ENCODE data around the gene CYTH2.

Gene CYTH2

DNA sequence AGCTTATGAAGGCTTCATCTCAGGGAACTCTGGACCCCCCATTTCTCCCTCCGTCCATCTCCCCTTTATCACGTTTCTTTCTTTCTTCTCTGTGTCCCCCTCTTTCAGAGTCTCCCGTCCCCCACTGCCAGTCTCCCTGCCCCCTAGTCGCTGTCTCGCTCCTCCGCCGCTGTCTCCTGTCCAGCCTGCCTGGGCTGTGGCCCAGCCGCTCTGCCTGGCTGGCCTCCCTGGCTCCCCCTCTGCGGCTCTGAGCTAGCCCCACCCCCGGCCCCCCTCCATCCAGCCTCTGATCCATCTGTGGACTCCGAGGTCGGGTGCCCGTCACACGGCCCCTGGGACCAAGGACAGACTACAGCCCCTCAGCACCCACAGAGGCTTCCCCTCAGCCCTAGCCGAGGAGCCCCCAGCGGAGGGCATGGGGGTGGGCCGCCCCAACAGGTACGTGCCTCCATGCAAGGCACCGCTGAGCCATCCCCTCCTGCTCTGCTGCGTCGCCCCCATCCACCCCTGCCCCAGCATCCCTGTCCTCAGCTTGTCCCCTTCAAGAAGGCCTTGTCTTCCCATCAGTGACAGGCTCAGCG lies 14.9 kb upstream of the CYTH2 start:
- DNase-seq (ENCODE audit: low read depth in 2 of 2), result no peak

DNA sequence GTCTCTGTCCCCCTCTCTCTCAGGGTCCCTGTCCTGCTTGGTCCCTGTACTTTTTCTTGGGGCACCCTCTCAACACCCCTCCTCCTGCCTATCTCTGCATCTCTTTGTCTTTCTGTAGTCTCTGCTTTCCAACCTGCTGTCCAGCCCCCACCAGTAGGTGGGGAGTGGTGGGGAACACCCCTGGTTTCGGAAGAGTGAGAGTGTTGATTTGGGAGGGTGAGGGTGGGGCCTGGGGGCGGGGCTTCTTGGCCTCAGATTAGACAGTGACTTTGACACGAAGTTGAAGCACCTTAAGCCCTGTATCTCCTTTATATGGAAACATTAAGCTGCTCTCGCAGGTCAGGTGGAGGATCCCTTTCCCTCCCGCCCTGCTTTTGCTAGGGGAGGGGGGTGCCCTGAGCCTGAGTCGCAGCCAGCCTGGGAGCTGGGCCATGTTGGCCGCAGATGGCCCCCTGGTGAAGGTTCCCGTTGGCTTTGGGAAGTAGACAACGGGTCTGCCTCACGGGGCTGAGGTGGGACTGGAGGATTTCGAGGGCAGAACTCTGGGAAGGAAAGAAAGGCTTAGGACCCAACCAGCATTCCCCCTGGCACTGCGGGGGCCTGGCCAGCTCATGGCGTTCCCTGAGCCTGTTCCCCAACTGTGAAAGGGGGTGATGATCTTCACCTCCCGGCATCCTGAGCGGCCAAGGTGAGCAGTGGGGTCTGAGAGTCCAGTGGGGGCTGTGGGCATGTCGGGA lies 13.8 kb upstream of the CYTH2 start, which contains the start of gene KCNJ14:
KCNJ14 (plus strand) TSS at position 404 of the 737 bp plus-strand sequence. CDS start 6,151 bp downstream, outside the sequence.
- DNase-seq (ENCODE audit: low read depth in 2 of 2), result no peak

DNA sequence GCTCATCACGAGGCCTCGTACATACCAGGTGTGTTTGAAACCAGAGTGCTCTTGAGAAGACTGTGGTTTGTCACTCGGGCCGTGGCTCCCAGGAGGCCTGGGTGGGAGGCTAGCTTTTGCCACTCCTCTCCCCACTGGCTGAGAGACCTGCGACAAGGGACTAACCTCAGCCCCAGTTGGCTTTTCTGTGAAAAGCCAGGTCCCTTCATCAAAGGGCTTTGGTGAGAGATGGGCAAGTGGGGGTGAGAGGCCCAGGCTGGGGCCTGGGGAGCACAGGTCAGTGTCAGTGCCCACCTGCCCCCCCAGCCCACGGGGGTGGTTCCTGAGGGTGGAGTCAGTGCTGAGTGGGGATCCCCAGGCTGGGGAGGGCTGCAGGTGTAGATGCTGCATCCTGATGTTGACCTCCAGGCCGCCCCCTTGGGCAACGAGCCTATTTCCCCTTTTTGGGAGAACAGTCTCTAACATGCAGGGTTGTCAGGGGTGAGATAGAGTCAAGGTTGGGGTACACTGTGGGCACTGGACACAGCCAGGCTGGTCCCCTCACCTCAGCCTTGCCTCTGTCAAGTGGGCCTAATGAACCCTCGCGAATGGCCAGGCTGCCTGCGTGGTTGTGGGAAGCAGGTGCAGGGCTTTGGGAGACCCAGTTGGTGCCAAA lies 13.1 kb upstream of the CYTH2 start:
- no peak for DNase-seq (ENCODE audit: low read depth in 2 of 2)

DNA sequence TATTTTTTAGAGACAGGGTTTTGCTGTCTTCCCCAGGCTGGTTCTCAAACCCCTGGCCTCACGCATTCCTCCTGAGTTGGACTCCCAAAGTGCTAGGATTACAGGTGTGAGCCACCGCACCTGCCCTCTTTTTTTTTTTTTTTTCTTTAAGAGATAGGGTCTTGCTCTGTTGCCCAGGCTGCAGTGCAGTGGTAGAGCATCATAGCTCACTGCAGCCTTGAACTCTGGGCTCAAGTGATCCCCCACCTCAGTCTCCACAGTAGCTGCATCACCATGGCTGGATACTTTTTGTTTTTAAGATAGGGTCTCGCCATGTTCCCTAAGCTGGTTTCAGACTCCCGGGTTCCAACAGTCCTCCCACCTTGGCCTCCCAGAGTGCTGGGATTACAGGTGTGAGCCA lies 12.3 kb upstream of the CYTH2 start:
- DNase-seq (ENCODE audit: low read depth in 2 of 2), result no peak

DNA sequence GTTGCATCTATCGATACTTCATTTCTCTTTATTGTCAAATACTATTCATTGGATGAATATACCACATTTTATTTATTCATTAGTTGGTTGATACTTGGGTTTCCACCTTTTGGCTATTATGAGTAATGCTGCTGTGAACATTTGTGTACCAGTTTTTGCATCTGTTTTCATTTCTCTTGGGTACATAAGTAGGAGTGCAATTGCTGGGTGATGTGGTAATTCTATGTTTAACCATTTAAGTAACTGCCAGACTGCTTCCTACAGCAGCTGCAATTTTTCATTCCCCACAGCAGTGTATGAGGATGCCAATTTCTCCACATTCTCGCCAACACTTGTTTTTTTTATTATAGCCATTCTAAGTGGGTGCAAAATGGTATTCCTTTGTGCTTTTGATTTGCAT lies 11.2 kb upstream of the CYTH2 start:
- no peak for DNase-seq (ENCODE audit: low read depth in 2 of 2)

DNA sequence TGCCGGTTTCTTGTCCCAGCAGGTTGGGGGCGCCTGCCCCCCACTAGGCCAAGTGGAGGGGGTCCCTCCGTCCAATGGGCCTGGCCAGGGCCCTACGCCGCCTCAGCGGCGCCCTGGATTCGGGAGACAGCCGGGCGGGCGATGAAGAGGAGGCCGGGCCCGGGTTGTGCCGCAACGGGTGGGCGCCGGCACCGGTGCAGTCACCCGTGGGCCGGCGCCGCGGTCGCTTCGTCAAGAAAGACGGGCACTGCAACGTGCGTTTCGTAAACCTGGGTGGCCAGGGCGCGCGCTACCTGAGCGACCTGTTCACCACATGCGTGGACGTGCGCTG lies 7.6 kb upstream of the CYTH2 start:
- no peak for DNase-seq (ENCODE audit: low read depth in 2 of 2)

DNA sequence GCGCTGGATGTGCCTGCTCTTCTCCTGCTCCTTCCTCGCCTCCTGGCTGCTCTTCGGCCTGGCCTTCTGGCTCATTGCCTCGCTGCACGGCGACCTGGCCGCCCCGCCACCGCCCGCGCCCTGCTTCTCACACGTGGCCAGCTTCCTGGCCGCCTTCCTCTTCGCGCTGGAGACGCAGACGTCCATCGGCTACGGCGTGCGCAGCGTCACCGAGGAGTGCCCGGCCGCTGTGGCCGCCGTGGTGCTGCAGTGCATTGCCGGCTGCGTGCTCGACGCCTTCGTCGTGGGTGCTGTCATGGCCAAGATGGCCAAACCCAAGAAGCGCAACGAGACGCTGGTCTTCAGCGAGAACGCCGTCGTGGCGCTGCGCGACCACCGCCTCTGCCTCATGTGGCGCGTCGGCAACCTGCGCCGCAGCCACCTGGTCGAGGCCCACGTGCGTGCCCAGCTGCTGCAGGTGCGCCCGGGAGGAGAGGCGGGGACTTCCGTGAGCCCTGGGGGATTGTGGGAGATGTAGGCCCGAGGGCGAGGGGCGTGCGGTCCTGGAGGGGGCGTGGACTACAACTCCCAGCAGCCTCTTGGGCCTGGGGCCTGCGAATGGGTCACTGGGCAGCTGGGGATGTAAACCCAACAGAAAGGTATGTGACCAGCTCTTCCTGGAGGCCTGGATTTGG lies 7.0 kb upstream of the CYTH2 start:
- DNase-seq (ENCODE audit: low read depth in 2 of 2), result no peak

DNA sequence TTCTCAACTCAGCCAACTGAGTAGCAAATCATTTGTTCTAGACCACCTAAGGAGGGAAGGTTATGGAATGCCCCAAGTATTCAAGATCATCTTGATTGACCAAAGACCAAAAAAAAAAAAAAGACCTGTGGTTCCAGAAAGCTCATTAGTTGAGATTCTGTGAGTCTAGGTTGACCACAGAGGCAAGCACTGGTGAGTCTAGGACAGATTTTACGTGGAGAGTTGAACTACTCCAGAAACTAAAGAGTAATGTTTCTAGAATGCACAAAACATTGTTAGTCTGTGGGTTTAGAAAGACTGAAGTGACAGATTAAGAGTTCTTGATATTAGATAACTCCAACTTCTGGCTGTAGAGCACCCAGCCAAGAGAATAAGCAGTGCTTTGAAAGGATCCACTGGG lies 4.0 kb upstream of the CYTH2 start:
- DNase-seq (ENCODE audit: low read depth in 2 of 2), result no peak

DNA sequence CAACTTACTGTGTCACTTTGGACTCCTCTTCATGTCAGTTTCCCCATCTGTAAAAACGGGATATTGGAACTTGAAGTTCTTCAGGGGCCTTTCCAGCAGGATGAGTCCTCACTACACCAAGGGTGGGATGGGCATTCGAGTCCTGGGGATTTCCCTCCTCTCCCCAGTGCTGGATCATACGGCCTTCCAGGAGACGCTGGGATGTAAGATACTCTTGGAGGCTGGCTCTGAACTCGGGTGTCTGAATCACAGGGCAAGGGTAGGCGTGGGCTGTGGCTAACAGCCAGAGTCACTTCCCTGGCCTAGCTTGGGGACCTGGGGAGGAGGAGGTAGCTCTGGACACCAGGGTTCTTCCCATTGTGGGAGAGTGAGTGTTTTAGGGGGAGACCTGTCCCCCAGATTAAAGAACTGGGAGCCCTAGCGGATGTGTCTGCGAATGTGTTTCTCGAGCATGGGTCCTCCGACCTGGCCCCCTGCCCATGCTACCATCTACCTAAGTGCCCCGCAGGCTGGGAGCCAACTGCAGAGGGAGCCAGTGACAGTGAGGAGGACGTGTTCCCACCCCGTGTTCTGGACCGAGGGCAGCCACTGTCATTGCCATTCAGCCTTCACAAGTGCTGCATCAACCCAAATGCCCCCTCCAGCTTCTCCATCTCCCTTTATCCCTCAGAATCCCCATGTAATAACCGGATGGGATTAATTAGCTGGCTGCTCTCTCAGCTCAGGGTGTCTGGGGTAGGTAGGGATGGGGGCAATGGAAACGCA lies 2.4 kb upstream of the CYTH2 start:
- DNase-seq (ENCODE audit: low read depth in 2 of 2), result no peak

DNA sequence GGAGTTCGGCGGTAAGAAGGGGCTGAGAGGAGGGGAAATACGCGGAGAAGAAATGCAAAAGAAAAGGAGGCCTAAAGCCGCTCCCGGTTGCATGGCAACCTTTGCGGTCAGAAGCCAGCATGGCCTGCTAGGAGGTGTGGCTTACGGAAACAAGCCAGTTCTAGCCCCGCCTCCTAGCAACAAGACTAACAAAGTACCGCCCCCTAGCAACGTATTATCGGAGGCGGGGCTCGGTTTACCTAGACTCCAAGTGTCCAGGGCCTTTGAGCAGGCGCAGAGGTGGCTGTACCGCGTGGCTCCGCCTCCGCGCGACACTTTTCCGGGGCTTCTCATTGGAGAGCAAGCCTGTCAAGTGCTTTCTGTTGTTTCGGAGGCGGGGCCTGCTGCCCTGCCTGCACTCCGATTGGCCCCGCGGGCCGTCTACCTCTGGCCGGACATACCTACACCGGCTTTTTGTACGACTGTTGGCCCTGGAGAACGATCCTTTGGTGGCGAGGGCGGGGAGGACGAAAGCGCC lies 339 bp upstream of the CYTH2 start:
- DNase-seq (ENCODE audit: low read depth in 2 of 2), result peak; percentile 100

DNA sequence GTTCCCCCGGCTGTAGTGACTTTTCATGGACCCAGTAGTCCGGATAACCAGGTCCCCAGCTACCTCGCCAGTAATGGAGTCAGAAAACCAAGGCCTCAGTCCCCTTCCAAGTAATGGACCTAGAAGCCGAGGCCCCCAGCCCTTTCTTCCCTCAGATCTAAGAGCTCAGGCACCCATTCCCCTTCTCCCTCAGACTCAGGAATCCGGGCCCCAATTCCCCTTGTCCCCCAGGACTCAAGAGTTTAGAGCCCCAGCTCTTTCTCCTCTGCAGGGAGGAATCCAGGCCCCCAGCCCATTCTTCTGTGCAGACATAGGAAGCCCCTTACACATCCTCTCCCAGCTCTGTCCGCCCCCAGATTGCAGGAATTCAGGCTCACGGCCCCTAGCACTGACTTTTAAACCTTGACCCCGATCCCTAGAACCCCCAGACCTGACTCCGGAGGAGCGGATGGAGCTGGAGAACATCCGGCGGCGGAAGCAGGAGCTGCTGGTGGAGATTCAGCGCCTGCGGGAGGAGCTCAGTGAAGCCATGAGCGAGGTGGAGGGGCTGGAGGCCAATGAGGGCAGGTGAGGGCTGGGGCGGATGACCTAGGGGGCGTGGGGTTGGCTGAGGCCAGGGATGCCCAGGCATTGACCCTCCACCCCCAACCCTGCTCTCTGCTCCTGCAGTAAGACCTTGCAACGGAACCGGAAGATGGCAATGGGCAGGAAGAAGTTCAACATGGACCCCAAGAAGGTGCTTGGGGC lies 938 bp downstream of the CYTH2 start:
- DNase-seq (ENCODE audit: low read depth in 2 of 2), result no peak

DNA sequence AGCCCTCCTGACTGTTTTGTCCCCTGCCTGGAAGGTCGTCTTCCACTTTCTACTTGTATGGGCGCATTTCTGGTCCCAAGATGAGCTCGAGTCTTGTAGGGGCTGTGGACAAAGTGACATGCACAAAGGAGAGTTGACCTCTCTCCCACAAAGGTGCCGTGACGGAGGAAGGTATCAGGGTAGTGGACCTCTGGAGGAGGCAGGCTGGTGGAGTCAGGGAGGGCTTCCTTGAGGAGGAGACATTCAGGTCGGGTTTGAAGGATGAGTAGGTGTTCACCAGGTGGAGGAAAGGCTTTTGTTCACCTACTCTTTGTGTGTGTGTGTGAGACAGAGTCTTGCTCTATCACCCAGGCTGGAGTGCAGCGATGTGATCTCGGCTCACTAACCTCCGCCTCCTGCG lies 1.7 kb downstream of the CYTH2 start:
- DNase-seq (ENCODE audit: low read depth in 2 of 2), result no peak

DNA sequence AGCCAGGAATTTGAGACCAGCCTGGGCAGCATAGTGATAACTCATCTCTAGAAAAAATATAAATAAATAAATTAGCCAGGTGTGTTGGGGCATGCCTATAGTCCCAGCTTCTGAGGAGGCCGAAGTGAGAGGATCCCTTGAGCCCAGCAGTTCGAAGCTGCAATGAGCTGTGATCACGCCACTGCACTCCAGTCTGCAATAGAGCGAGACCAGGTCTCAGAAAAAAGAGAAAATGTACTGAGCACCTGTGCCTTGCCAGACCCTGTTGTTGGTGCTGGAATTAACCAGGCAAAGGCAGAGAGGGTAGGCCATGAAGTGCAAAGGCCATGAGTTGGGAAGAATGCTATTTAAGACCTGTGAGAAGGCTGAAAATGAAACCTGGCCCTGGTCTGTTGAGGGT lies 2.7 kb downstream of the CYTH2 start:
- DNase-seq (ENCODE audit: low read depth in 2 of 2), result no peak

DNA sequence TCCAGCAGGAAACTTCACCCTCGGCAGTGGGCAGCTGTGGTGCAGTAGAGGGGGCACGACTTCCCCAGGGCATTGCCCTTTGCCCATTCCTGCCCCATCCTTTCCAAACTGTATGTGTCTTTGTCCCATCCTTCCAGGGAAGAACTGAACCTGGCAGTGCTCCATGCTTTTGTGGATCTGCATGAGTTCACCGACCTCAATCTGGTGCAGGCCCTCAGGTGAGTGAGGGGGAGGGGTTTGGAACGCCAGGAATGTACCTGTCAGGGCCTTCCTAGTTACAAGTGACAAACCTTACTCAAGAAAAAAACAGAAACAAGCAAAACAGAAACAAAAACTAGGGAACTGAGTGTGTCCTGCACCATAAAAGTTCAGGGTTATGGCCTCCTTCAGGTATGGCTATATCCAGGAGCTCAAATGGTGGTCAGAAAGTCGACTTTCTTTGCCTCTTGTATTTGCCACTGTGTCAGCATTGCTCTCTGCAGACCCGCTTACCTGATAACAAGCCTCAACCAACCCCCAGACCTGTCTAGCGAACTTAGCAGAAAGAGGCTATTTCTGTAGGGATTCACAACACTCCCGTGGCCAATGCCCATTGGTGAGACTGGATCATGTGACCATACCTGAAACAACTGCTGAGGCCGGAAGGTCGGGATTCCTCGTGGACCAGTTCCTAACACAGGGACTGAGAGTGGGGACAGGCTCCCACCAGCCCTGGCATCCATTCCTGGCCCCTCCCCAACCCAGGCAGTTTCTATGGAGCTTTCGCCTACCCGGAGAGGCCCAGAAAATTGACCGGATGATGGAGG lies 4.2 kb downstream of the CYTH2 start:
- no peak for DNase-seq (ENCODE audit: low read depth in 2 of 2)

DNA sequence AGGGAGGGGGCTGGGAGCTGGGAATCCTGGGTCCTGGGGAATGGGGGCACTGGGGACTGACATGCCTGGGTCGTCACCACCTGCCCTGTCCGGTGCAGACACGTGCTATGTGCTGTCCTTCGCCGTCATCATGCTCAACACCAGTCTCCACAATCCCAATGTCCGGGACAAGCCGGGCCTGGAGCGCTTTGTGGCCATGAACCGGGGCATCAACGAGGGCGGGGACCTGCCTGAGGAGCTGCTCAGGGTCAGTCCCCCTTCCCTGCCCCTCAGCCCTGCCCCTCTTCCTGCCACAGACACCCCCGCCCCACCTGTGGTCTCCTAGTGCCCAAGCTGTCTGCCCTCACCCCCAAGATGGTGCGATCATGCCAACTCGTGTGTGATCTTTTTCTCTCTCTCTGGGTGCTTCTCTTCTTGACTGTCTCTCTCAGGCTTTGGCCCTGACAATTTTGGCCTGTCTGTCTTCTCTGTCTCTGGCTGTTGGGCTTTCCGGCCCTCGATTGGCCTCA lies 5.0 kb downstream of the CYTH2 start:
- no peak for DNase-seq (ENCODE audit: low read depth in 2 of 2)

DNA sequence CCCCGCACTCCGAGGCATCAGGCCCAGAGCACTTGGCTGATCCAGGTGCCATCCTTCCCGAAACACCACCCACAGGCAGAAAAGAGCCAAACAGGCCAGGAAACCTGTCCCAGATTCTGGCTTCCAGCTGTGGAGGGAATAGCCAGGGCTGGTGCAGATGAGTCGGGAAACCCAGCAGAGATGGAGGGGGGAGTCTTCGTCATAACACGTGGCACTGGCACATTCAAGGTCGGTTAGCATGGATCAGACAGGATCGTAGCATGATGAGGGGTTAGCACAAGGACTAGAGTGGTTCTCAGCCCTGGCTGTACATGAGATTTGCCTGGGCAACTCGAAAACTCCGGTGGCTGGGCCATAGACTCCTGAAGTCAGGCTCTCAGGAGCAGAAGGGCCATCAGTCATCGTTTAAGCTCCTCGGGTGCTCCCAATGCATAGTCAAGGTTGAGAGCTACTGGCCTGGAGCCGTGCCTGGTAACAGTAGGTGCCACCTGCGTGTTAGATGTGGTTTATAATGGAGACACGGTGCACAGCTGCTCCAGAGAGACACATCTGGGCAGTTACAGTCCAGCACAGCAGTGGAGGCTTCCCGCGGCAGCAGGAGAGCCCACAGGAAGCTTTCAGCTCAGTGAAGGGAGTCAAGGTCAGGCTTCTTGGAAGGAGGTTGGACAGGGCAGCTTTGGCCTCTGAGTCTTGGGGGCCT lies 6.3 kb downstream of the CYTH2 start:
- DNase-seq (ENCODE audit: low read depth in 2 of 2), result no peak

DNA sequence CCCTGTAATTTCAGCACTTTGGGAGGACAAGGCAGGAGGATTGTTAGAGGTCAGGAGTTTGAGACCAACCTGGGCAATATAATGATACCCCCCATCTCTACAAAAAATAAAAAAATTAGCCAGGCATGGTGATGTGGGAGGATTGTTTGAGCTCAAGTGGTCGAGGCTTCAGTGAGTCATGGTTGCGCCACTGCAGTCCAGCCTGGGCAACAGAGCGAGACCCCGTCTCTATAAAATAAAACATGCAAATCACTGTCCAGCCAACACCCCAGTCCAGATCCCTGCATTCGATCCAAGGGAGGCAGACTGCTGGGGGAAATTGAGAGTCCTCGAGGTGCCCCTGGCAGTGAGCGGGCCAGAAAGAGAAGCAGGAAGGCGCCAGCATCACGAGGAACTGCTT lies 7.0 kb downstream of the CYTH2 start:
- no peak for DNase-seq (ENCODE audit: low read depth in 2 of 2)

DNA sequence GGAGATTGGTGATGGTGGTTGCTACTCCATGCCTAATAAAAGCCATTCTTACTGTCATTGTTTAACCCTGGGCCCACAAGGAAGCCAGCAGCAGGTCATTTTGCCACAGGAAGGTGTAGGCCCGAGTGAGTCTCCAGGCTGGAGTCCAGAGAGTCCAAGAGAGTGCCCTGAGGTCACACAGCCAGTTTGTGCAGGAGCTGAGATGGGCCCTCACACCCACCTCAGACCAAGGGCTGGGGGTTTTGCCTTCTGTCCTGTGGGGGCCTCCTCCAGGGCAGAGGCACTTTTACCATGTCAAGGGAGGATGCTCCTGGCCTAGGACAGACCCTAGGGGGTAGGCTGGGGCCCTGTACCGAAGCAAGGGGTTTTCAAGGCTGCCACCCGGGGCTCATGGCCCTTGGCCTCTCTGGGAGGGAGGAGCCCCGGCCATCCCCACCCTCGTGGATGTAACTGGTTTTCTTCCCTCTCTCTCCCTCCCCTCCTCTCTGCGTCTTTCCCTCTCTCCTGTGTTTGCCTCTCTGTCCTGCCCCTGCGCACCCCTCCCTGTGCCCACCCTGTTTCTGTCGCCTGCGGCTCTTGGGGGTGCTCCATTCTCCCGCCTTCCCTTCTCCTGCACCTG lies 8.0 kb downstream of the CYTH2 start:
- no peak for DNase-seq (ENCODE audit: low read depth in 2 of 2)
